Measurements from ENCODE around the gene PFKFB2.
"Not testable (repeated sequence)": the region's sequence is repeated elsewhere in the genome, so short reads cannot be mapped to it uniquely, and the experiment has no call there.

PFKFB2 gene

DNA sequence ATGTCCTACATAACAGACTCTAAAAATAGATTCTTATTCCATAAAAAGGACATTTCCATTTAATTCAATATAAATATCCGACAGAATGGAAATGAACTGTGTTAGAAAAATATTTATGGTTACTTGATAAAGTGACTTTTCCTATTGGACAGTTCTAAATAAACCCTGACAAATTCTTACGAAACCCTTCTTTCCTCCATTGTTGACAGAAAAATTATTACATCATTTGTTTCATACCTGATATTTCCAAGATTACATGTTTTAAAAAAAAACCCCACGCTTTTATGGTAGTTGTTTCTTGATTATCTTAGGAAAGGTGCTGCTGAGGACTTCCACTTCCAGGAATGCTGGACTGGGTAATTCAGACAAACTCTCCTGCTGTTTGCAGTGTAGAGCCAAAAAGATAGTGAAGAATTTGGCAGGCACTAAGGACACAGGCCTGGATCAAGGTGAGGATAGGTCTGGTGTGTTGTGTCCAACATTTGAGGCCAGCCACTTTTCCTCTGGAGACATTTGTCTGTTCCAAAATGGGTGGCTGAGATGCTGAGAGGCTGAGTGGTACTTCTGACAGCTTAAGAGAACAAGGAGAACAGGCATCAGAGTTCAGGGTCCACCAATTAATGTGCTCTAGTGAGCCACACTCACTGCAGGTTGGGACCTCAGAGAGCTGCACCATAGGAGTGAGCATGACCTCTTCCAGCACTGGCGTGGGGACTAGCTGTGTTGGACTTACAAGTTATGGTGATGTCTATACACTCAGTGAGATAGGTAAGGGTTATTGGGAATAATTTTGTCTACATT, 13.5 kb upstream of the PFKFB2 start:
- DNase-seq (ENCODE audit: low read depth): no peak
- H3K4me3 ChIP-seq (replicated peaks; ENCODE audit: low read depth, low read length): no peak overlapping the region
- TF ChIP-seq CTCF (IDR thresholded peaks at IDR 0.05; ENCODE audit: low read length, missing control alignments): no peak

DNA sequence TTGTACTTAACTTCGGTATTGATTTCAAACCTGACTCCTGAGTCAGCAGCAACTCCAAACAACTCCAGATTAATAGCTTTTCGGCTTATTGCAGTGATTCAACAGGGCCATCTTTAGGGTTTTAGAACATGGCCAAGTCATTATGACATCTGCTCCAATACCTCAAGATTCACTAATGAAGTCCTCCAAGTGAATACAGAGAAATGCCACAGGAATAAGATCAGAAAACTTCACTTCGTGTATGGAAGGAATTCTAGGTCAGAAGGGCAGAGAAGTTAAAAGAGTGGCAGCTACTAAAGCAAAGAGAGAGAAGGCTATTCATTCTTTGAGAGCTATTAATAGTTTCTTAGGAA, 12.9 kb upstream of the PFKFB2 start:
- no peak overlapping the region for H3K4me3 ChIP-seq (replicated peaks; ENCODE audit: low read depth, low read length)
- no peak for DNase-seq (ENCODE audit: low read depth)
- TF ChIP-seq CTCF (IDR thresholded peaks at IDR 0.05; ENCODE audit: low read length, missing control alignments): no peak

- not testable (repeated sequence) for H3K4me3 ChIP-seq (replicated peaks; ENCODE audit: low read depth, low read length); DNase-seq (ENCODE audit: low read depth)
These were observed 11.7 kb upstream of the PFKFB2 start for GRCh38 chr1:207041397-207041796.

DNA sequence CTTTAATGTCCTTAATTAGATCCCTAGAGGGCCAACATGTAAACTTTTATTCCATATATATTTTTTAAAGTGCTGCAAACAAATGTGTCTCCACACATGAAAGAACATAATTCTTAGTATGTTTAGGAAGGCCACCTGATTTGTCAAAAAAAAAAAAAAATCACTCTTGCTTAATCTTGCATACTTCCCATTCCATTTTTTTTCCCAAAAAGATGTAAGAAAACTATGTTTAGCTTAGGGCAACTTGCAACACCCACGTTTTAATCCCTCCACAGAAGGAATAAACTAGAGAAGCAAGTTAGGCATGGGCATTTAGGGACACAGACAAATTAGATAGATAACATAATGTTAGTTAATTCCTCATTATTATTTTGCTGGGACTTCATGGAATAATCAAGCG, 7.6 kb upstream of the PFKFB2 start:
- no peak for DNase-seq (ENCODE audit: low read depth)
- no peak overlapping the region for H3K4me3 ChIP-seq (replicated peaks; ENCODE audit: low read depth, low read length)
- TF ChIP-seq CTCF (IDR thresholded peaks at IDR 0.05; ENCODE audit: low read length, missing control alignments): no peak

GRCh38 chr1:207047505-207047904, 5.6 kb upstream of the PFKFB2 start:
- H3K4me3 ChIP-seq (replicated peaks; ENCODE audit: low read depth, low read length): no peak overlapping the region
- DNase-seq (ENCODE audit: low read depth): no peak
- no peak for TF ChIP-seq CTCF (IDR thresholded peaks at IDR 0.05; ENCODE audit: low read length, missing control alignments)

DNA sequence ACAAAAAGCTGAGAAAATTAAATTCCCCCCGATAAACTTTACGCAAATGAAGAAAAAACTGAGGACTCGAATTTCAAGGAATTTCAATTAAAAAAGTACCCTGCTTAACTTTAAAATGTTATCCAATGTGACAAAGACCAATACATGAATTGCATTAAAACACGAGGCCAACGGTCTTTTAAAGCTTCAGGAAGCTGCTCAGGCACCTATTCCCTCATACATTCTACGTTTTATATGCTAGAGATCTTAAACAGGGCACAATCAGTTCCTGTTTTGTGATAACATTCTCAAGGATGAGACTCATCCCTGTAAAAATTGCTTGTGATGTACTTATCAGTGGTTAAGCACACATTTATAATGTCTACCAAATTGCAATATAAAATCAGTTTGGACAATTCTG, 5.0 kb upstream of the PFKFB2 start:
- no peak for DNase-seq (ENCODE audit: low read depth)
- H3K4me3 ChIP-seq (replicated peaks; ENCODE audit: low read depth, low read length): no peak overlapping the region
- no peak for TF ChIP-seq CTCF (IDR thresholded peaks at IDR 0.05; ENCODE audit: low read length, missing control alignments)

DNA sequence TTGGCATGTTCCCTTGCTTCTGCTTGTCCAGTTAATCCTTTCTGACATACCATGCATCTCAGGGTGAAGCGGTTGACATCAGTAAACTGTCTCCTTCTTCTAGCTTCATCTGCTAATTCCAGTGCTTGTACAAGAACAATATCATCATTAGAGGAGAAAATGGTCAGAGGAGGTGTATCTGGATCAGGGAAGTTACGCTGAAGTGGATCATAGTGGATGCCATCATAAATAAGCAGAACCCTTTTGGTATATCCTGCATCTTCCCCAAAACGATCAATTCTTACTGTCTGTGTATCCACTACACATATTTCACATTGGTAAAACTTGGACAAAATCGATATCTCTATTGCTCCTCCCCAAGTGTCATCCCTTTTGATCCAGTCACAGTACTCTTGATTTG, 4.0 kb upstream of the PFKFB2 start:
- DNase-seq (ENCODE audit: low read depth): no peak
- TF ChIP-seq CTCF (IDR thresholded peaks at IDR 0.05; ENCODE audit: low read length, missing control alignments): no peak
- H3K4me3 ChIP-seq (replicated peaks; ENCODE audit: low read depth, low read length): no peak overlapping the region
